MM.1S (cell line): ENCODE measurements around the gene FBXW9.

Experiments used
- EZH2 ChIP-seq: fragments of 300-600 bp; sonication (generic); optimal IDR thresholded peaks from 2 replicates; pipeline ENCODE3; 2017; ENCODE audit warnings: low read depth, mild to moderate bottlenecking, antibody characterized with exemption, low read length, mixed read lengths
- TF ChIP-seq, protein P1 (sequence below): fragments of 300-600 bp; sonication (generic); IDR thresholded peaks from 2 replicates; pipeline ENCODE4 v1.5.1; 2016; ENCODE audit warnings: antibody characterized with exemption, low read length, mixed read lengths

DNA sequence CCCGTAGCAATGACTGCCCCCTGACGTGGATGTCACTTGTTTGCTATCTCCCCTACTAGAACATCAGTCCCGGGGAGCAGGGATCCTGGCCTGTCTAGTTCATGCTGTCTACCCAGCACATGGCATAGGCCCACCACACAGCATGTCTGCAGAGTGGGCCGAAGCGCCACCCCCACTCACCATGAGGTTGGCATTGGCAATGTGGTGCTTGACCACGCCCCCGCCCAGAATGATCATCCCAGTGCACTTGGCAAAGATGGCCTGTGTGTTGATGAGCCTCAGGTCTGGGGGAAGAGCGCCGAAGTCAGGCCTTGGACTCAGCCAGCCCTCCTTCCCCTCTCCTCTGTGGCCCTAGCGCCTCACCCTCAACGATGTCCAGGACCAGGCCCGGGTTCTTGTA, 19.5 kb downstream of the FBXW9 start:
- TF ChIP-seq EZH2 = no peak
- TF ChIP-seq, protein P1, sequence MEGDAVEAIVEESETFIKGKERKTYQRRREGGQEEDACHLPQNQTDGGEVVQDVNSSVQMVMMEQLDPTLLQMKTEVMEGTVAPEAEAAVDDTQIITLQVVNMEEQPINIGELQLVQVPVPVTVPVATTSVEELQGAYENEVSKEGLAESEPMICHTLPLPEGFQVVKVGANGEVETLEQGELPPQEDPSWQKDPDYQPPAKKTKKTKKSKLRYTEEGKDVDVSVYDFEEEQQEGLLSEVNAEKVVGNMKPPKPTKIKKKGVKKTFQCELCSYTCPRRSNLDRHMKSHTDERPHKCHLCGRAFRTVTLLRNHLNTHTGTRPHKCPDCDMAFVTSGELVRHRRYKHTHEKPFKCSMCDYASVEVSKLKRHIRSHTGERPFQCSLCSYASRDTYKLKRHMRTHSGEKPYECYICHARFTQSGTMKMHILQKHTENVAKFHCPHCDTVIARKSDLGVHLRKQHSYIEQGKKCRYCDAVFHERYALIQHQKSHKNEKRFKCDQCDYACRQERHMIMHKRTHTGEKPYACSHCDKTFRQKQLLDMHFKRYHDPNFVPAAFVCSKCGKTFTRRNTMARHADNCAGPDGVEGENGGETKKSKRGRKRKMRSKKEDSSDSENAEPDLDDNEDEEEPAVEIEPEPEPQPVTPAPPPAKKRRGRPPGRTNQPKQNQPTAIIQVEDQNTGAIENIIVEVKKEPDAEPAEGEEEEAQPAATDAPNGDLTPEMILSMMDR = no peak
